ENCODE data around the gene FERMT1.

FERMT1 gene

GRCh38 chr20:6053776-6054688 is 68.8 kb downstream of the FERMT1 start, which contains the start of gene LRRN4:
Gene LRRN4, minus strand, starts transcription at chr20:6054060. Its CDS starts 1,261 bp downstream, at chr20:6052799.
- no peak within 1 kb of the TSS for H3K4me3 ChIP-seq (ENCODE audit: low read depth, low read length)
- no peak for TF ChIP-seq CTCF (conservative IDR thresholded peaks at IDR 0.05; ENCODE audit: low read depth, low read length)
- no peak for DNase-seq (ENCODE audit: low read depth)

- DNase-seq (ENCODE audit: low read depth) = no peak
- no peak for TF ChIP-seq CTCF (conservative IDR thresholded peaks at IDR 0.05; ENCODE audit: low read depth, low read length)
- H3K4me3 ChIP-seq (ENCODE audit: low read depth, low read length) = no peak overlapping the region
Observed at GRCh38 chr20:6053064-6053775, 69.6 kb downstream of the FERMT1 start.

GRCh38 chr20:6051505-6051904 is 71.3 kb downstream of the FERMT1 start:
- no peak for TF ChIP-seq CTCF (conservative IDR thresholded peaks at IDR 0.05; ENCODE audit: low read depth, low read length)
- no peak overlapping the region for H3K4me3 ChIP-seq (ENCODE audit: low read depth, low read length)
- DNase-seq (ENCODE audit: low read depth) = peak; percentile 59

GRCh38 chr20:6048391-6048790 is 74.4 kb downstream of the FERMT1 start:
- no peak for DNase-seq (ENCODE audit: low read depth)
- no peak for TF ChIP-seq CTCF (conservative IDR thresholded peaks at IDR 0.05; ENCODE audit: low read depth, low read length)
- H3K4me3 ChIP-seq (ENCODE audit: low read depth, low read length) = no peak overlapping the region

GRCh38 chr20:6046432-6046831 is 76.4 kb downstream of the FERMT1 start:
- DNase-seq (ENCODE audit: low read depth) = no peak
- no peak overlapping the region for H3K4me3 ChIP-seq (ENCODE audit: low read depth, low read length)
- no peak for TF ChIP-seq CTCF (conservative IDR thresholded peaks at IDR 0.05; ENCODE audit: low read depth, low read length)

- peak; percentile 60 for DNase-seq (ENCODE audit: low read depth)
- H3K4me3 ChIP-seq (ENCODE audit: low read depth, low read length) = no peak overlapping the region
- no peak for TF ChIP-seq CTCF (conservative IDR thresholded peaks at IDR 0.05; ENCODE audit: low read depth, low read length)
Observed at GRCh38 chr20:6045566-6045965, 77.3 kb downstream of the FERMT1 start.
